Heart left ventricle (tissue), 16 donors: ENCODE data around the gene PEA15. TPM values are rescaled to one million over a fixed set of nuclear protein-coding genes. Genes with fewer than 3 reads are reported as not detected.

Experiments
- ATAC-seq, 4 donors: fragments of 200-7000 bp; cut with Tn5 transposase; one replicate each; pipeline ENCODE4 v1.9.1; 2020 to 2022; ENCODE audit warnings: moderate library complexity in 4 of 4, mild to moderate bottlenecking in 3 of 4, moderate number of reproducible peaks in 1 of 4
- DNase-seq, 5 donors: peaks; one replicate each; pipeline ENCODE4 v3.0.0-alpha.2; 2020
- H3K27ac ChIP-seq, 12 donors: fragments of 200-600 bp; sonication (generic) in 4 of 12; one replicate each; pipeline versions ENCODE4 v1.5.0 to v1.8.0; 2016 to 2022; ENCODE audit warnings: mild to moderate bottlenecking in 2 of 12
- H3K27me3 ChIP-seq, 9 donors: fragments of 200-600 bp; sonication (generic) in 2 of 9; one replicate each; pipeline versions ENCODE4 v1.5.1 to v1.8.0; 2016 to 2022; ENCODE audit warnings: mild to moderate bottlenecking in 3 of 9
- H3K36me3 ChIP-seq, 9 donors: fragments of 200-600 bp; sonication (generic) in 2 of 9; one replicate each; pipeline versions ENCODE4 v1.5.0 to v1.8.0; 2018 to 2022; ENCODE audit warnings: mild to moderate bottlenecking in 2 of 9
- H3K4me1 ChIP-seq, 12 donors: fragments of 200-600 bp; sonication (generic) in 4 of 12; one replicate each; pipeline versions ENCODE4 v1.5.0 to v1.8.0; 2016 to 2022; ENCODE audit warnings: mild to moderate bottlenecking in 3 of 12
- H3K4me3 ChIP-seq, 12 donors: fragments of 200-600 bp; sonication (generic) in 4 of 12; one replicate each; pipeline versions ENCODE4 v1.5.0 to v1.8.0; 2017 to 2022; ENCODE audit warnings: mild to moderate bottlenecking in 9 of 12, moderate library complexity in 4 of 12
- H3K9me3 ChIP-seq, 12 donors: fragments of 200-600 bp; sonication (generic) in 4 of 12; one replicate each; pipeline versions ENCODE4 v1.5.0 to v1.8.0; 2016 to 2022; ENCODE audit warnings: mild to moderate bottlenecking in 1 of 12
- CTCF ChIP-seq, 12 donors: fragments of 200-600 bp; sonication (generic) in 4 of 12; IDR thresholded peaks; one replicate each; pipeline versions ENCODE4 v1.5.0 to v1.8.0; 2018 to 2022; ENCODE audit warnings: antibody characterized with exemption in 12 of 12, mild to moderate bottlenecking in 5 of 12
- POLR2A ChIP-seq, 2 donors: fragments of 450-650 bp; IDR thresholded peaks; one replicate each; pipeline ENCODE4 v1.6.1; 2017; ENCODE audit warnings: antibody characterized with exemption in 2 of 2, mild to moderate bottlenecking in 2 of 2, moderate library complexity in 2 of 2
- WGBS, 4 donors: extraction: QIAGEN DNeasy Blood & Tissue Kit in 2 of 4; methylation state at CpG; one replicate each; pipeline versions ENCODE4 v1.1.5 to v1.1.7; 2013 to 2018; 5-methylcytosine and 5-hydroxymethylcytosine counted together
- intact Hi-C, 10 donors: fragments of 100-400 bp; cut with DNase I; formaldehyde crosslinking; loops; one replicate each; pipeline versions ENCODE4 v1.11.1 to v1.14.2; 2022
- polyA plus RNA-seq, 2 donors: library from polyadenylated mRNA; stranded (reverse); fragments of 200-250 nt; gene quantifications; one replicate each; pipeline ENCODE4 v1.2.3, GENCODE V29; 2013
- total RNA-seq, 9 donors: library from RNA; depleted of rRNA in 2 of 9; stranded (reverse); fragments of >200 nt in 2 of 9; fragmentation: NEBNext Ultra II Directional in 3 of 9; extraction: Animal tissue kit (Norgen Biotek cat#: 25700) in 3 of 9; gene quantifications; one replicate each; pipeline versions ENCODE4 v1.1.0 to v1.2.4, GENCODE V29; 2016 to 2023
- donor health status: ischemic (EF 13 %, LVEDD 7.1; RV severe dilation, severe dysfunction).
- donor health status: healthy with polysubstance abuse.
- donor health status: DM: no; HTN: yes; CAD: no.
- donor health status: DM: no; HTN: no; CAD: no.
- donor health status: ischemic (EF 25% LVEDD 6.9; RV normal size, moderate dysfunction).
- donor health status: ischemic (EF 25% LVEDD 5.7; RV mildly dilated, moderate dysfunction).
- donor health status: healthy.
- donor health status: DM: yes; HTN: yes; CAD: no.
- donor health status: ischemic (EF 35%, LVEDD 5.7; RV mildly dilated, moderate dysfunction).
- donor health status: nonischemic (EF 11% LVEDD 7.7; RV severe dilation, severe dysfunction).
- donor health status: DM: yes; HTN: yes; CAD: no.
- donor health status: PGD.
- donor health status: ischemic (EF 29% LVEDD 5.4; RV normal size, mild dysfunction).
- donor health status: nonischemic (EF 23%, LVEDD 6.1; RV moderate dilation, normal function).

The PEA15 gene
- total and polyA plus RNA-seq, 11 donors = 134 to 1,078 (median 290) TPM

GRCh38 chr1:160225345-160225744 lies 20.2 kb downstream of the PEA15 start:
- intact Hi-C loops = loop anchor here in 1 of 10 donors (10.0 kb wide), 1 partner anchor 121 kb away; no protein-coding TSS in a partner anchor

GRCh38 chr1:160226623-160227022 lies 21.4 kb downstream of the PEA15 start:
- DNase-seq = no peak
- Histone ChIP-seq H3K36me3 (peaks cover 0 to 100% (median 100%) of the 10 kb centered on the region in 9 donors), H3K4me1 (peaks cover 0 to 11% (median 0%) of the 10 kb centered on the region in 12 donors), H3K4me3 (no peak overlapping the region), H3K27ac (peak overlapping the region in 1 of 12 donors; percentile 15), H3K9me3 (no peaks in the 10 kb centered on the region), H3K27me3 (no peaks in the 10 kb centered on the region)
- intact Hi-C loops = loop anchor here in 1 of 10 donors (10.0 kb wide), 1 partner anchor 122 kb away; no protein-coding TSS in a partner anchor
- no peak for TF ChIP-seq CTCF (IDR thresholded peaks at IDR 0.05)
- 66 to 75% (median 73%) methylated on average over 2 of the region's 2 CpGs for whole genome bisulfite sequencing, 4 donors
- peak in 3 of 4 donors; percentile 49 to 57 (median 57) for ATAC-seq

More at GRCh38 chr1:160225345-160225744, 20.2 kb downstream of the PEA15 start:
- Histone ChIP-seq H3K4me3 (no peak overlapping the region), H3K27ac (no peak overlapping the region), H3K4me1 (peaks cover 0 to 14% (median 2%) of the 10 kb centered on the region in 12 donors), H3K27me3 (no peaks in the 10 kb centered on the region), H3K36me3 (peaks cover 0 to 100% (median 100%) of the 10 kb centered on the region in 9 donors), H3K9me3 (no peaks in the 10 kb centered on the region)
- no peak for DNase-seq
- ATAC-seq = no peak
- 54 to 73% (median 71%) methylated on average over 2 of the region's 2 CpGs for WGBS, 4 donors
- TF ChIP-seq POLR2A (IDR thresholded peaks at IDR 0.05) (no peak), CTCF (IDR thresholded peaks at IDR 0.05) (no peak)

- Histone ChIP-seq H3K36me3 (peaks cover 0 to 100% (median 100%) of the 10 kb centered on the region in 9 donors), H3K4me1 (peaks cover 0 to 11% (median 0%) of the 10 kb centered on the region in 12 donors), H3K4me3 (no peak overlapping the region), H3K9me3 (no peaks in the 10 kb centered on the region), H3K27me3 (no peaks in the 10 kb centered on the region), H3K27ac (peak overlapping the region in 1 of 12 donors; percentile 15)
- intact Hi-C loops = loop anchor here in 1 of 10 donors (10.0 kb wide), 1 partner anchor 122 kb away; no protein-coding TSS in a partner anchor
- TF ChIP-seq POLR2A (IDR thresholded peaks at IDR 0.05) (no peak), CTCF (IDR thresholded peaks at IDR 0.05) (no peak)
- 85 to 91% (median 88%) methylated on average over 4 of the region's 4 CpGs for whole genome bisulfite sequencing, 4 donors
- DNase-seq (no peak), ATAC-seq (no peak)
These were observed 21.9 kb downstream of the PEA15 start for GRCh38 chr1:160227034-160227433.

- H3K27ac ChIP-seq = no peak overlapping the region
- no peaks in the 10 kb centered on the region for H3K9me3 ChIP-seq
- no peak overlapping the region for H3K4me3 ChIP-seq
- 94 to 96% (median 95%) methylated on average over 1 of the region's 1 CpG for WGBS, 4 donors
- H3K36me3 ChIP-seq = peaks cover 0 to 100% (median 100%) of the 10 kb centered on the region in 9 donors
- TF ChIP-seq CTCF (IDR thresholded peaks at IDR 0.05) = no peak
- no peak for TF ChIP-seq POLR2A (IDR thresholded peaks at IDR 0.05)
- ATAC-seq (no peak), DNase-seq (no peak)
- intact Hi-C loops = loop anchor here in 1 of 10 donors (10.0 kb wide), 1 partner anchor 123 kb away; no protein-coding TSS in a partner anchor
- H3K4me1 ChIP-seq = peaks cover 0 to 11% (median 0%) of the 10 kb centered on the region in 12 donors
- H3K27me3 ChIP-seq = no peaks in the 10 kb centered on the region
These were observed 22.4 kb downstream of the PEA15 start for GRCh38 chr1:160227561-160227960.
